ENCODE data around the gene SPTLC2. TPM values are rescaled to one million over a fixed set of nuclear protein-coding genes. Genes with fewer than 3 reads are reported as not detected.
A peak's percentile ranks its signal among the peaks of the same experiment; 100 is the strongest.

SPTLC2 gene
- total and polyA plus RNA-seq, 2 of the 13 experiments (the other 11 are each of a cell fraction or from before 2014, with no cell fraction given) = 17.4 to 17.5 TPM

- no peak for TF ChIP-seq SRY (CRISPR knock-in tag; IDR thresholded peaks at IDR 0.05)
- TF ChIP-seq GABPB1 (CRISPR knock-in tag; IDR thresholded peaks at IDR 0.05) = no peak
- TF ChIP-seq BRF2 (CRISPR knock-in tag; IDR thresholded peaks at IDR 0.05) = no peak
- peak; percentile 16; the same call in 1 of the 2 replicates for TF ChIP-seq HNF4G (IDR thresholded peaks at IDR 0.05; ENCODE audit: borderline replicate concordance, low read depth, low read length)
- no peak for TF ChIP-seq HNF4G (CRISPR knock-in tag; IDR thresholded peaks at IDR 0.05; ENCODE audit: borderline replicate concordance, low read depth)
- no peak for TF ChIP-seq SIN3A (IDR thresholded peaks at IDR 0.05; ENCODE audit: borderline replicate concordance, low read depth, low read length)
- TF ChIP-seq ZFP37 (CRISPR knock-in tag; IDR thresholded peaks at IDR 0.05; ENCODE audit: borderline replicate concordance) = peak; percentile 35; the same call in 1 of the 2 replicates
- TF ChIP-seq NFKB2 (CRISPR knock-in tag; IDR thresholded peaks at IDR 0.05; ENCODE audit: borderline replicate concordance) = no peak
- no peak for TF ChIP-seq ZNF414 (CRISPR knock-in tag; IDR thresholded peaks at IDR 0.05)
- peak; percentile 58; the same call in 1 of the 2 replicates for TF ChIP-seq IRF2 (CRISPR knock-in tag; IDR thresholded peaks at IDR 0.05)
- no peak for TF ChIP-seq ZNF441 (CRISPR knock-in tag; IDR thresholded peaks at IDR 0.05; ENCODE audit: borderline replicate concordance)
- TF ChIP-seq ZNF770 (CRISPR knock-in tag; IDR thresholded peaks at IDR 0.05) = peak; percentile 89
- no peak for TF ChIP-seq KLF9 (CRISPR knock-in tag; IDR thresholded peaks at IDR 0.05; ENCODE audit: low read depth)
- TF ChIP-seq NKX3-1 (CRISPR knock-in tag; IDR thresholded peaks at IDR 0.05) = no peak
- peak; percentile 83 for TF ChIP-seq TEAD3 (CRISPR knock-in tag; optimal IDR thresholded peaks at IDR 0.05; ENCODE audit: borderline replicate concordance)
- no peak for TF ChIP-seq ZNF562 (CRISPR knock-in tag; IDR thresholded peaks at IDR 0.05; ENCODE audit: borderline replicate concordance)
- TF ChIP-seq ZFP1 (CRISPR knock-in tag; IDR thresholded peaks at IDR 0.05) = 0 out of 2 replicates have a peak, but pooled peaks have one; percentile 37
- TF ChIP-seq SYNCRIP (IDR thresholded peaks at IDR 0.05; ENCODE audit: insufficient read depth, low read depth, low read length) = no peak
- TF ChIP-seq ARNTL (CRISPR knock-in tag; IDR thresholded peaks at IDR 0.05) = no peak
- TF ChIP-seq ZNF687 (CRISPR knock-in tag; IDR thresholded peaks at IDR 0.05) = peak; percentile 73
Observed at GRCh38 chr14:77502109-77502782, 114.2 kb downstream of the SPTLC2 start (continued).
